Smooth muscle cell (in vitro differentiated cells): ENCODE data around the gene PRPF8. TPM values are rescaled to one million over a fixed set of nuclear protein-coding genes. Genes with fewer than 3 reads are reported as not detected.
"Not testable (repeated sequence)": the region's sequence is repeated elsewhere in the genome, so short reads cannot be mapped to it uniquely, and the experiment has no call there.

Source experiments
- DNase-seq: peaks from one replicate; lab custom pipeline; 2025; ENCODE audit not compliant: unreplicated experiment; lab: John Stamatoyannopoulos, UW
- H2AFZ ChIP-seq: fragments of 200-600 bp; sonication (generic); 2 replicates; pipeline ENCODE4 v1.6.0; 2016; ENCODE audit warnings: antibody characterized with exemption, low read depth, mild to moderate bottlenecking
- H3F3A ChIP-seq: fragments of 200-600 bp; sonication (generic); 2 replicates; pipeline ENCODE4 v1.6.0; 2017; ENCODE audit warnings: antibody characterized with exemption, low read depth
- H3K27ac ChIP-seq: fragments of 200-600 bp; sonication (generic); 2 replicates; pipeline ENCODE4 v1.5.1; 2016; ENCODE audit warnings: low read depth, mild to moderate bottlenecking
- H3K27me3 ChIP-seq: fragments of 200-600 bp; sonication (generic); 2 replicates; pipeline ENCODE4 v1.6.1; 2016; ENCODE audit warnings: low read depth, mild to moderate bottlenecking
- H3K36me3 ChIP-seq: fragments of 200-600 bp; sonication (generic); 2 replicates; pipeline ENCODE4 v1.5.1; 2016; ENCODE audit warnings: low read depth
- H3K4me1 ChIP-seq: fragments of 200-600 bp; sonication (generic); 2 replicates; pipeline ENCODE4 v1.5.1; 2016; ENCODE audit warnings: low read depth
- H3K4me2 ChIP-seq: fragments of 200-600 bp; sonication (generic); 2 replicates; pipeline ENCODE4 v1.6.0; 2016; ENCODE audit warnings: mild to moderate bottlenecking
- H3K4me3 ChIP-seq: fragments of 200-600 bp; sonication (generic); 2 replicates; pipeline ENCODE4 v1.5.1; 2016; ENCODE audit warnings: mild to moderate bottlenecking
- H3K79me2 ChIP-seq: fragments of 200-600 bp; sonication (generic); 2 replicates; pipeline ENCODE4 v1.6.0; 2016; ENCODE audit warnings: low read depth, mild to moderate bottlenecking
- H3K9ac ChIP-seq: fragments of 200-600 bp; sonication (generic); 2 replicates; pipeline ENCODE4 v1.6.0; 2016; ENCODE audit warnings: low read depth
- H3K9me3 ChIP-seq: fragments of 200-600 bp; sonication (generic); replicated peaks from 2 replicates; pipeline ENCODE4 v1.5.1; 2016; ENCODE audit warnings: low read depth
- H4K20me1 ChIP-seq: fragments of 200-600 bp; sonication (generic); 2 replicates; pipeline ENCODE4 v1.6.0; 2016; ENCODE audit warnings: low read depth
- WGBS: methylation state at CpG from one replicate; pipeline ENCODE4 v1.1.7; 2016; ENCODE audit warnings: low lambda C conversion rate; 5-methylcytosine and 5-hydroxymethylcytosine counted together
- polyA plus RNA-seq: library from polyadenylated mRNA; unstranded; fragments of >200 nt; fragmentation: Nextera tagmentation; extraction: Ambion mirVana; gene quantifications from 2 replicates; pipeline ENCODE4 v1.2.1, GENCODE V29; 2016
- total RNA-seq: library from RNA; depleted of rRNA; stranded (reverse); fragments of >200 nt; gene quantifications from 2 replicates; pipeline ENCODE4 v1.2.3, GENCODE V29; 2014
- TF ChIP-seq, protein P1 (sequence below): fragments of 200-600 bp; sonication (generic); IDR thresholded peaks from 2 replicates; pipeline ENCODE4 v1.5.1; 2017; ENCODE audit warnings: borderline replicate concordance, mild to moderate bottlenecking, antibody characterized with exemption; ENCODE audit not compliant: insufficient read depth, poor library complexity, severe bottlenecking

PRPF8 gene
- total and polyA plus RNA-seq, 2 experiments from 2014 or later, result 99.7 to 129 TPM

- no peaks in the 10 kb centered on the region for H3K9me3 ChIP-seq
- no peaks in the 10 kb centered on the region for H3K79me2 ChIP-seq
- H4K20me1 ChIP-seq, result peaks cover 5% of the 10 kb centered on the region
- H3K9ac ChIP-seq, result no peak overlapping the region
- no peak overlapping the region for H2AFZ ChIP-seq
- H3K4me3 ChIP-seq, result no peak overlapping the region
- H3K4me2 ChIP-seq, result no peak overlapping the region
- no peaks in the 10 kb centered on the region for H3K4me1 ChIP-seq
- WGBS, result 89% methylated on average over 7 of the region's 7 CpGs
- no peak overlapping the region for H3K27ac ChIP-seq
- H3F3A ChIP-seq, result no peaks in the 10 kb centered on the region
- no peak for DNase-seq
- H3K27me3 ChIP-seq, result no peaks in the 10 kb centered on the region
- TF ChIP-seq, protein P1, sequence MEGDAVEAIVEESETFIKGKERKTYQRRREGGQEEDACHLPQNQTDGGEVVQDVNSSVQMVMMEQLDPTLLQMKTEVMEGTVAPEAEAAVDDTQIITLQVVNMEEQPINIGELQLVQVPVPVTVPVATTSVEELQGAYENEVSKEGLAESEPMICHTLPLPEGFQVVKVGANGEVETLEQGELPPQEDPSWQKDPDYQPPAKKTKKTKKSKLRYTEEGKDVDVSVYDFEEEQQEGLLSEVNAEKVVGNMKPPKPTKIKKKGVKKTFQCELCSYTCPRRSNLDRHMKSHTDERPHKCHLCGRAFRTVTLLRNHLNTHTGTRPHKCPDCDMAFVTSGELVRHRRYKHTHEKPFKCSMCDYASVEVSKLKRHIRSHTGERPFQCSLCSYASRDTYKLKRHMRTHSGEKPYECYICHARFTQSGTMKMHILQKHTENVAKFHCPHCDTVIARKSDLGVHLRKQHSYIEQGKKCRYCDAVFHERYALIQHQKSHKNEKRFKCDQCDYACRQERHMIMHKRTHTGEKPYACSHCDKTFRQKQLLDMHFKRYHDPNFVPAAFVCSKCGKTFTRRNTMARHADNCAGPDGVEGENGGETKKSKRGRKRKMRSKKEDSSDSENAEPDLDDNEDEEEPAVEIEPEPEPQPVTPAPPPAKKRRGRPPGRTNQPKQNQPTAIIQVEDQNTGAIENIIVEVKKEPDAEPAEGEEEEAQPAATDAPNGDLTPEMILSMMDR, result no peak
- H3K36me3 ChIP-seq, result no peaks in the 10 kb centered on the region
Observed at GRCh38 chr17:1705004-1705403, 20.3 kb upstream of the PRPF8 start.

DNA sequence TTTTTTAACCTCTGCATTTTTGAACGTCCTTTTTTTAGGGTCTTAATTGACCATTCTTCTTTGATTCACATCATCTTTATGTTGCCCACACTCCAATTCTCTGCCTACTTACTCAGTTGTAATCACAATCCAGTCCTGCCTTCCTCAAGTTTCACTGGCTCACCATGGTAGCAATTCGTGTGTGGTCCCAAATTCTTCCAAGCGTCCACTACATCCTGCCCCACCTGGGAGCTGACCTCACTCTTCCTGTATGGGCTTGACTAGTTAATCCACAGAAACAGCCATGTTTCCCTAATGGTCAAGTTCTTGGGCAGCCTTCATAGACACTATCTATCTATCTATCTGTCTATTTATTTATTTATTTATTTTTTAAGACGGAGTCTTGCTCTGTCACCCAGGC is 18.4 kb upstream of the PRPF8 start:
- TF ChIP-seq, protein P1, result no peak
- no peak overlapping the region for H3K9ac ChIP-seq
- no peaks in the 10 kb centered on the region for H3K36me3 ChIP-seq
- no peak overlapping the region for H3K4me2 ChIP-seq
- no peak for DNase-seq
- H3K79me2 ChIP-seq, result no peaks in the 10 kb centered on the region
- no peaks in the 10 kb centered on the region for H3K4me1 ChIP-seq
- no peak overlapping the region for H2AFZ ChIP-seq
- 86% methylated on average over 4 of the region's 4 CpGs for WGBS
- no peaks in the 10 kb centered on the region for H4K20me1 ChIP-seq
- no peaks in the 10 kb centered on the region for H3F3A ChIP-seq
- H3K27me3 ChIP-seq, result no peaks in the 10 kb centered on the region
- no peak overlapping the region for H3K4me3 ChIP-seq
- no peak overlapping the region for H3K27ac ChIP-seq
- H3K9me3 ChIP-seq, result no peaks in the 10 kb centered on the region

DNA sequence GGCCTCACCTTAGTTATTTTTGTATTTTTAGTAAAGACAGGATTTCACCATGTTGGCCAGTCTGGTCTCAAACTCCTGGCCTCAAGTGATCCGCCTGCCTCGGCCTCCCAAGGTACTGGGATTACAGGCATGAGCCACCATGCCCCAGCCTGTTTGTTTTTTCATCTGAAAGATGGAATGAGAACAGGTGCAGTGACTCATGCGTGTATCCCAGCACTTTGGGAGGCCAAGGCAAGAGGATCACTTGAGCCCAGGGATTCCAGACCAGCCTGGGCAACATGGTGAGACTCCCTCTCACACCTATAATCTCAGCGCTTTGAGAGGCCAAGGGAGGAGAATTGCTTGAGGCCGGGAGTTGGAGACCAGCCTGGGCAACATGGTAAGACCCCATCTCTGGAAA is 15.2 kb upstream of the PRPF8 start:
- not testable (repeated sequence) for H3K4me1 ChIP-seq, H3K4me3 ChIP-seq, H3K4me2 ChIP-seq, H3F3A ChIP-seq, H3K9ac ChIP-seq, H3K36me3 ChIP-seq, DNase-seq, H2AFZ ChIP-seq, H4K20me1 ChIP-seq, H3K27ac ChIP-seq, H3K9me3 ChIP-seq, H3K79me2 ChIP-seq, H3K27me3 ChIP-seq
- 90% methylated on average over 5 of the region's 5 CpGs for WGBS

DNA sequence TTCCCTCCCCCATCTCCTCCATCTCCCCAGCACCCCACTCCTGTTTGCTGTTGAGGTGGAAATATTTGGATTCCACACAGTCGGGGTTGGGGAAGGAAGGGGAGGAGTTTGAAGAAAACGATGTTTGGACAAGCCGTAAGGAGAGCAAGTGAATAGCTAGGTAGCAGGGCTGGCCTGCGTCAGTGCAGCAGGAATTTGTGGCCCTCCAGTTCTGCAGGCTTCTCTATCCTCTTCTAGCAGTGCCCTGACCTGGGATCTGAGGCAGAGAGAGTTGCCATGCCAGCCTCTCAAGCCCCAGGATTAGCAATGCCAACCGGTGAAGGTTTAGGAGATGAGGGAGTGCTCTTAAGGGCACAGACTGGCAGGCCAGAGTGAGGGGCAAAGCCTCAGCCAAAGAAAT is 13.0 kb upstream of the PRPF8 start:
- Histone ChIP-seq H3K4me1 (no peaks in the 10 kb centered on the region), H4K20me1 (no peaks in the 10 kb centered on the region), H3K9ac (no peak overlapping the region), H3K79me2 (no peaks in the 10 kb centered on the region), H3K27me3 (no peaks in the 10 kb centered on the region), H3K27ac (no peak overlapping the region), H3F3A (no peaks in the 10 kb centered on the region), H3K36me3 (no peaks in the 10 kb centered on the region), H3K4me2 (no peak overlapping the region), H3K4me3 (no peak overlapping the region), H3K9me3 (no peaks in the 10 kb centered on the region), H2AFZ (no peak overlapping the region)
- no peak for DNase-seq
- 71% methylated on average over 5 of the region's 5 CpGs for WGBS
- TF ChIP-seq, protein P1, result no peak
